HepG2 (cell line): ENCODE data around the gene CDR2L. TPM values are rescaled to one million over a fixed set of nuclear protein-coding genes. Genes with fewer than 3 reads are reported as not detected.

ENCODE experiments used
- ATF6 ChIP-seq: sonication (generic); formaldehyde crosslinking; conservative IDR thresholded peaks from 2 replicates; pipeline ENCODE4 v1.4.0; 2020; ENCODE audit warnings: missing genetic modification reagents
- FOXA3 ChIP-seq: IDR thresholded peaks from 2 replicates; pipeline ENCODE4 v1.6.1; 2016; ENCODE audit warnings: missing genetic modification reagents, missing compliant biosample characterization
- GPN1 ChIP-seq: sonication (generic); formaldehyde crosslinking; IDR thresholded peaks from 2 replicates; pipeline ENCODE4 v1.5.1; 2020; ENCODE audit warnings: missing genetic modification reagents, borderline replicate concordance
- KDM5B ChIP-seq: sonication (generic); formaldehyde crosslinking; IDR thresholded peaks from 2 replicates; pipeline ENCODE4 v1.4.0; 2020; ENCODE audit warnings: missing genetic modification reagents, mild to moderate bottlenecking, borderline replicate concordance
- PRDM15 ChIP-seq: sonication (generic); formaldehyde crosslinking; IDR thresholded peaks from 2 replicates; pipeline ENCODE4 v1.4.0; 2020; ENCODE audit warnings: missing genetic modification reagents
- RERE ChIP-seq: IDR thresholded peaks from 2 replicates; pipeline ENCODE4 v1.6.1; 2016; ENCODE audit warnings: low read depth, missing genetic modification reagents, missing compliant biosample characterization
- U2AF2 ChIP-seq: fragments of 200-400 bp; formaldehyde crosslinking; IDR thresholded peaks from 2 replicates; pipeline ENCODE4 v1.6.1; 2017; ENCODE audit warnings: low read depth, mild to moderate bottlenecking, low read length
- ZNF276 ChIP-seq: sonication (generic); formaldehyde crosslinking; IDR thresholded peaks from 2 replicates; pipeline ENCODE4 v1.4.0; 2020; ENCODE audit warnings: mild to moderate bottlenecking, low read depth, missing genetic modification reagents
- ZNF720 ChIP-seq: sonication (generic); formaldehyde crosslinking; IDR thresholded peaks from 2 replicates; pipeline ENCODE4 v1.4.0; 2020; ENCODE audit warnings: missing genetic modification reagents
- ZNF770 ChIP-seq: sonication (generic); formaldehyde crosslinking; IDR thresholded peaks from 2 replicates; pipeline ENCODE4 v1.5.0; 2020; ENCODE audit warnings: mild to moderate bottlenecking, missing genetic modification reagents
- ZNF777 ChIP-seq: sonication (generic); formaldehyde crosslinking; IDR thresholded peaks from 2 replicates; pipeline ENCODE4 v1.4.0; 2020; ENCODE audit warnings: missing genetic modification reagents
- polyA plus RNA-seq, 8 experiments: library from polyadenylated mRNA; depleted of rRNA in 3 of 8; stranded (reverse) in 7 of 8; unstranded in 1 of 8; fragments of >200 nt; fragmentation: Illumina TruSeq in 4 of 8; extraction: Trizol in 4 of 8; gene quantifications; 2 replicates each; pipeline versions ENCODE4 v1.2.1 to v1.2.3, GENCODE V29; 2011 to 2016; ENCODE audit warnings: low read depth in 4 of 8, missing spikeins in 1 of 8, mixed read lengths in 1 of 8; ENCODE audit not compliant: insufficient read depth in 1 of 8
- total RNA-seq, 5 experiments: library from RNA; depleted of rRNA; stranded (reverse); fragments of >200 nt; fragmentation: Illumina TruSeq; extraction: Trizol; gene quantifications; 2 replicates each; pipeline ENCODE4 v1.2.3, GENCODE V29; 2016; ENCODE audit warnings: low read depth in 1 of 5

The CDR2L gene
- total and polyA plus RNA-seq, 2 of the 13 experiments (the other 11 are each of a cell fraction or from before 2014, with no cell fraction given) = 1.9 to 2.1 TPM

- TF ChIP-seq ATF6 (no peak), ZNF276 (CRISPR knock-in tag) (peak; percentile 62; the same call in 1 of the 2 replicates), ZNF777 (CRISPR knock-in tag) (0 out of 2 replicates have a peak, but pooled peaks have one; percentile 32), GPN1 (no peak), PRDM15 (no peak), FOXA3 (0 out of 2 replicates have a peak, but pooled peaks have one; percentile 52), ZNF720 (no peak), U2AF2 (no peak), KDM5B (CRISPR knock-in tag) (peak; percentile 90), RERE (CRISPR knock-in tag) (peak; percentile 17; the same call in 1 of the 2 replicates), ZNF770 (CRISPR knock-in tag) (no peak)
Observed at GRCh38 chr17:74960570-74961342, 26.7 kb upstream of the CDR2L start (continued).
